Activated T-helper 2 cell treated with anti-CD3 and anti-CD28 coated beads, Interferon-gamma antibody, Interleukin-2, Interleukin-4, amounts not matched to agents 10 μg/mL and 5 μg/mL and 100 μg/mL, durations not matched to agents 14 hours and 24 hours and 36 hours (primary cell): ENCODE data around the gene NFKB1. TPM values are rescaled to one million over a fixed set of nuclear protein-coding genes. Genes with fewer than 3 reads are reported as not detected.

Experiments used
- DNase-seq: peaks from one replicate; pipeline ENCODE4 v3.0.0; 2021; ENCODE audit warnings: low spot score
- H3K27ac Mint-ChIP-seq: one replicate; pipeline ENCODE4 v1.8.0; 2021; ENCODE audit warnings: mixed read lengths
- H3K27me3 Mint-ChIP-seq: one replicate; pipeline ENCODE4 v1.8.0; 2021; ENCODE audit warnings: low read depth, mixed read lengths
- H3K36me3 Mint-ChIP-seq: one replicate; pipeline ENCODE4 v1.8.0; 2021; ENCODE audit warnings: low read depth, mixed read lengths
- H3K4me1 Mint-ChIP-seq: one replicate; pipeline ENCODE4 v1.8.0; 2021; ENCODE audit warnings: low read depth, mixed read lengths
- H3K4me3 Mint-ChIP-seq: one replicate; pipeline ENCODE4 v1.8.0; 2021; ENCODE audit warnings: low read depth, mild to moderate bottlenecking, moderate library complexity, mixed read lengths
- H3K9me3 Mint-ChIP-seq: one replicate; pipeline ENCODE4 v1.8.0; 2021; ENCODE audit warnings: mixed read lengths
- intact Hi-C: fragments of 100-400 bp; cut with micrococcal nuclease; formaldehyde crosslinking; loops from one replicate; pipeline ENCODE4 v1.15.1; 2023
- total RNA-seq: library from RNA; stranded (reverse); gene quantifications from 2 replicates; pipeline ENCODE4 v1.2.3, GENCODE V29; 2022

The NFKB1 gene
- total RNA-seq, 1 donor from 2014 or later = 199 TPM

- Mint-ChIP-seq H3K4me1 (peaks cover 42% of the 10 kb centered on the region), H3K9me3 (peaks cover under 1% of the 10 kb centered on the region), H3K36me3 (peaks cover 46% of the 10 kb centered on the region), H3K27ac (peak overlapping the region; percentile 46), H3K27me3 (no peaks in the 10 kb centered on the region), H3K4me3 (peak overlapping the region; percentile 96)
- no peak for DNase-seq
- intact Hi-C loops = loop anchor here (2.0 to 5.0 kb wide), 7 partner anchors 19 to 1157 kb away; partner anchors contain the start of gene PPP3CA
These were observed 3.0 kb downstream of the NFKB1 start for GRCh38 chr4:102503831-102504786.

DNA sequence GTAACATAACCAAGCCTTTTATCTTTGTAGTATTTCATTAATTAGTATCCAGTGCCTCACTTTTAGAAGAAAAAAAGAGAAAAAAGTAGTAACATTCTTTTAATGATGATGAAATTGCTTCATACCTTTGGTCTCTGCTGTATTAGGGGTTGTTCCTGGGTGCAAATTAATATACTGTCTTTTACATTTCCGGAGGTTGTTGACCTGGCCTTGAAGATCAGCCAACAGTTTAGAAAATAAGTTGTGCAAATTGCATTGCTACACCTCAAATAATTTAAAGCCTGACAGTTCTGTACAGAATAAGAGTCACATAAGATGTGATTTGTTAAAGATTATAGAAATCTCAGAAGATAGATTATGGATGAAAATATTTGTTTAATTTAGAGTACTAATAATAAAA is 3.8 kb downstream of the NFKB1 start:
- peaks cover 48% of the 10 kb centered on the region for H3K4me1 Mint-ChIP-seq
- no peak for DNase-seq
- no peak overlapping the region for H3K27ac Mint-ChIP-seq
- peak overlapping the region; percentile 96 for H3K4me3 Mint-ChIP-seq
- intact Hi-C loops = loop anchor here (5.0 kb wide), 4 partner anchors 38 to 1158 kb away; partner anchors contain the start of gene PPP3CA
- peaks cover 53% of the 10 kb centered on the region for H3K36me3 Mint-ChIP-seq
- H3K27me3 Mint-ChIP-seq = no peaks in the 10 kb centered on the region
- H3K9me3 Mint-ChIP-seq = no peaks in the 10 kb centered on the region

GRCh38 chr4:102505708-102506107 is 4.5 kb downstream of the NFKB1 start:
- Mint-ChIP-seq H3K4me1 (peaks cover 49% of the 10 kb centered on the region), H3K4me3 (no peak overlapping the region), H3K27ac (no peak overlapping the region), H3K36me3 (peaks cover 61% of the 10 kb centered on the region), H3K27me3 (no peaks in the 10 kb centered on the region), H3K9me3 (no peaks in the 10 kb centered on the region)
- DNase-seq = no peak
- intact Hi-C loops = no loop called here

DNA sequence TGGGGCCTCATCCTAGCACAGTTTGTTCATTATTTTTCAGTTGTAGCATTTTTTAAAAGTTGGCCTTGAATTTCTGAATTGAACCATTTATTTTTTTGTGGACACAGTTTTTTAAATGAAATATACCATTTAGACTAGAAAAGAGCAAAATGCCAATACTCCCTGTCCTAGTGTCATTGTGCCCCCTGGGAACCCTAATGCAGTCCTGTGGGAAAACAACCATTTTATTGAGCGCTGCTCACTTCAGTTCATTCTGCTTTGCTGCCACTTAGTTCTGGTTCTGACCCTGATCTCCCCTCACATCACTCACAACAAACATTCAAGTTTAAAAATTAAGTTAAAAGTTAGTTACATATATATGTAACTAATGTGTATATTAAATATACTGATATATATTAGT is 5.4 kb downstream of the NFKB1 start:
- Mint-ChIP-seq H3K4me1 (peaks cover 54% of the 10 kb centered on the region), H3K36me3 (peaks cover 68% of the 10 kb centered on the region), H3K27ac (no peak overlapping the region), H3K9me3 (no peaks in the 10 kb centered on the region), H3K4me3 (no peak overlapping the region), H3K27me3 (no peaks in the 10 kb centered on the region)
- intact Hi-C loops = no loop called here
- no peak for DNase-seq

DNA sequence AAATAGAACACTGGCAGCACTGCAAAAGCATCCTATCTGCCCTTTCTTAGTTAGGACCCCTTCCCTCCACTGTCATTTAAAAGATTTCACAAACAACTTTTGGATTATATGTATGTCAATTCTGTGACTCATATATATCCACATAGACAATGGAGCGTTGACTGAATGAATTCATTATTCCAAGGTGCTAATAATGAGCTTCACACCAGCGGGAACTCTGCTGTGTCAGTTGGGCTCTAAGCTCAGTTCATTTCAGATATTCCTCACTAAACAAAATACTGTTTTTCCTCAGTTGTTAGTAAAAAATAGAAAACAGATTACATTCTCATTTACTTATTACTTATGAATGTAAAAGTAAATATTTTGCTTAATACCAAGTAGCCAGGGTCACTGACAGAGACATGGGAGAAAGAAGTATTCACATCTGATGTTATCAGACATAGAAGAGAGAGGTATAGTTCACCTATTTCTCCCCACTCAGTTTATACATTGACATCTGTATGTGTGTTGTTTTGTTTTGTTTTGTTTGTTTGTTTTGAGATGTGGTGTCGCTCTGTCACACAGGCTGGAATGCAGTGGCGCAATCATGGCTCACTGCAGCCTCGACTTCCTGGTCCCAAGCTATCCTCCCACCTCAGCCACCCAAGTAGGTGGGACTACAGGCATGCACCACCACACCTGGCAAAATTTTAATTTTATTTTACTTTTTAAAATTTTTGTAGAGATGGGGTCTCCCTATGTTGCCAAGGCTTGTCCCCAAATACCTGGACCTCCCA is 10.9 kb downstream of the NFKB1 start:
- H3K4me3 Mint-ChIP-seq = no peak overlapping the region
- intact Hi-C loops = no loop called here
- no peak overlapping the region for H3K27ac Mint-ChIP-seq
- no peak for DNase-seq
- peaks cover 84% of the 10 kb centered on the region for H3K36me3 Mint-ChIP-seq
- H3K9me3 Mint-ChIP-seq = peaks cover 15% of the 10 kb centered on the region
- H3K4me1 Mint-ChIP-seq = peaks cover 53% of the 10 kb centered on the region
- H3K27me3 Mint-ChIP-seq = no peaks in the 10 kb centered on the region

GRCh38 chr4:102514298-102514964 is 13.3 kb downstream of the NFKB1 start:
- intact Hi-C loops = no loop called here
- Mint-ChIP-seq H3K36me3 (peaks cover 82% of the 10 kb centered on the region), H3K4me3 (no peak overlapping the region), H3K4me1 (peaks cover 54% of the 10 kb centered on the region), H3K27ac (no peak overlapping the region), H3K27me3 (no peaks in the 10 kb centered on the region), H3K9me3 (peaks cover 15% of the 10 kb centered on the region)
- DNase-seq = no peak

DNA sequence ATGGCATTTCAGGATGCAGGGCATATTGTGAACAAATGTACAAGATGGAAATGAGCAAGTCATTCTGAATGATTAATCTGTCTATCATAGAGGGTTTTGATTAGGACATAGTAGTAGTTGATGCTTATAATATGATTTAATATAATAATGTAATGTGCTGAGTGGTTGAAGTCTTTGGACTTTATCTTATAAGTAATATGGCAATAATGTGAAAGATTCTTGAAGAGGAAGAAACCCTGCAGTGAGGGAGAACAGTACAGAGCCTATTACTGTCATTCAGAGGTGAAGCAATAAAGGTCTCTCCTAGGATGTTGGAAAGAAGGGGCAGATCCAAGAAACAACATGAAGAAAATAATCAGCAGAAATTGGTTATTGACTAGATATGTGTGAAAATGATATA is 16.6 kb downstream of the NFKB1 start:
- intact Hi-C loops = no loop called here
- H3K4me3 Mint-ChIP-seq = no peak overlapping the region
- peaks cover 15% of the 10 kb centered on the region for H3K9me3 Mint-ChIP-seq
- peaks cover 61% of the 10 kb centered on the region for H3K36me3 Mint-ChIP-seq
- DNase-seq = no peak
- H3K27ac Mint-ChIP-seq = no peak overlapping the region
- H3K27me3 Mint-ChIP-seq = no peaks in the 10 kb centered on the region
- H3K4me1 Mint-ChIP-seq = peaks cover 65% of the 10 kb centered on the region

DNA sequence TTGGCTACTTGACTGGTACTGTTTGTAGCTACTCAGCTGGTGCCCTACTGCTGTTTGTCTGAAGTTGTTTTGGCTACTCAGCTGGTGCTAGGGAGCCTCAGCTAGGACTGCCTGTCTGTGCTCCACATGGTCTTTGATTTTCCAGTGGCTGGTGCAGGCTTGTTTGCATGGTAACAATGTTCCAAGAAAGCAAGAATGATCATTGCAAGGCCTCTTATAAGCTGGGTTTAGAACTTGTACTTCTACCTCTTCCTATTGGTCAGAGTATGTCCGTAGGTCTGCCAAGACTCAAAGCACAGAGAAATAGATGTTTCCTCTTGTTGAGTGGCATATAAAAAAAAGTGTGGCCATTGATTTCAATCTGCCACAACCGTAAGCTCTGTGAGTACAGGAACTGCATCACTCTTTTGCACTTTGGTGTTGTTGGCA is 17.6 kb downstream of the NFKB1 start:
- intact Hi-C loops = no loop called here
- Mint-ChIP-seq H3K27me3 (no peaks in the 10 kb centered on the region), H3K36me3 (peaks cover 64% of the 10 kb centered on the region), H3K4me1 (peaks cover 72% of the 10 kb centered on the region), H3K27ac (peak overlapping the region; percentile 50), H3K9me3 (peaks cover 15% of the 10 kb centered on the region), H3K4me3 (peak overlapping the region; percentile 45)
- no peak for DNase-seq

- H3K4me3 Mint-ChIP-seq = no peak overlapping the region
- H3K4me1 Mint-ChIP-seq = peaks cover 75% of the 10 kb centered on the region
- DNase-seq = no peak
- H3K36me3 Mint-ChIP-seq = peaks cover 60% of the 10 kb centered on the region
- intact Hi-C loops = no loop called here
- H3K27me3 Mint-ChIP-seq = no peaks in the 10 kb centered on the region
- no peak overlapping the region for H3K27ac Mint-ChIP-seq
- H3K9me3 Mint-ChIP-seq = peaks cover 15% of the 10 kb centered on the region
These were observed 18.8 kb downstream of the NFKB1 start for GRCh38 chr4:102519925-102520324.

DNA sequence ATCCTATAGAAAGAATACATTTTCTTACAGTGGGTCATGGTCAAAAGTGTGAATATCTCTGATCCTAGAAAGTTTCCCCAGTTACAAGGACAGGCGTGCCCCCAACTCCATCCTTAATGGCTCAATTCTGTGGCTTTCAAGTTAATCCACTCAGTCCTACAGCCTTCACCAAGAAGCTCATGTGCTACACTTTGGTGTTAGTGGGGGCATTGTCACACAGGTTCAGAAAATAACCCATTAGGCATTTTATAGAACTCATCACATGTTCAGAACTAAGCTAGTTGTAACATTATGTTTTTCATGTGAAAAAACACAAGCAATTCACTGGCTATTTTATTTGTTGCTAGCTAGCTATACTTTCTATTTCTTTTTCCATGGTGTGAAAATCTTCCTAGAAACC is 20.4 kb downstream of the NFKB1 start:
- Mint-ChIP-seq H3K27me3 (no peaks in the 10 kb centered on the region), H3K27ac (peak overlapping the region; percentile 29), H3K4me3 (no peak overlapping the region), H3K9me3 (peaks cover 3% of the 10 kb centered on the region), H3K4me1 (peaks cover 82% of the 10 kb centered on the region), H3K36me3 (peaks cover 62% of the 10 kb centered on the region)
- no peak for DNase-seq
- intact Hi-C loops = no loop called here

- Mint-ChIP-seq H3K4me3 (peak overlapping the region; percentile 55), H3K27ac (peak overlapping the region; percentile 79), H3K4me1 (peaks cover 82% of the 10 kb centered on the region), H3K27me3 (no peaks in the 10 kb centered on the region), H3K9me3 (no peaks in the 10 kb centered on the region), H3K36me3 (peaks cover 62% of the 10 kb centered on the region)
- intact Hi-C loops = loop anchor here (2.0 kb wide), 1 partner anchor 19 kb away; no protein-coding TSS in a partner anchor
- DNase-seq = no peak
These were observed 20.9 kb downstream of the NFKB1 start for GRCh38 chr4:102522031-102522440.

DNA sequence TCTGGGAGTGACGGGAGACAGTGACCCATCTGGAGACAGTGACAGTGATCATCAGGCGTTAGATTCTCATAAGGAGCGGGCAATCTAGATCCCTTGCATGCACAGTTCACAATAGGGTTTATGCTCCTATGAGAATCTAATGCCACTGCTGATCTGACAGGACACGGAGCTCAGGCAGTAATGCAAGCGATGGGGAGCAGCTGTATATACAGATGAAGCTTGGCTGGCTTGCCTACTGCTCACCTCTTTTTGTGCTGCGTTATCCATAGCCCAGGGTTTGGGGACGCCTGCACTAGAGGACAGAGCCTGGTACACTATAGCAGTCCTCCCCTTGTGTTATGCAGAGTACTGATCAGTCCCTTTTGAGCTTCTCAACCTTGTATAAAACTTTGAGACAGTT is 23.5 kb downstream of the NFKB1 start:
- Mint-ChIP-seq H3K36me3 (peaks cover 69% of the 10 kb centered on the region), H3K27me3 (no peaks in the 10 kb centered on the region), H3K27ac (peak overlapping the region; percentile 53), H3K9me3 (no peaks in the 10 kb centered on the region), H3K4me3 (no peak overlapping the region), H3K4me1 (peaks cover 83% of the 10 kb centered on the region)
- intact Hi-C loops = loop anchor here (5.0 kb wide), 1 partner anchor 103 kb away; no protein-coding TSS in a partner anchor
- DNase-seq = no peak
